Measurements from ENCODE around the gene IL17F. TPM values are rescaled to one million over a fixed set of nuclear protein-coding genes. Genes with fewer than 3 reads are reported as not detected.

The IL17F gene
- polyA plus RNA-seq, 1 donor (not counting 4 experiments of a cell fraction or from before 2014, with no cell fraction given) = not detected

DNA sequence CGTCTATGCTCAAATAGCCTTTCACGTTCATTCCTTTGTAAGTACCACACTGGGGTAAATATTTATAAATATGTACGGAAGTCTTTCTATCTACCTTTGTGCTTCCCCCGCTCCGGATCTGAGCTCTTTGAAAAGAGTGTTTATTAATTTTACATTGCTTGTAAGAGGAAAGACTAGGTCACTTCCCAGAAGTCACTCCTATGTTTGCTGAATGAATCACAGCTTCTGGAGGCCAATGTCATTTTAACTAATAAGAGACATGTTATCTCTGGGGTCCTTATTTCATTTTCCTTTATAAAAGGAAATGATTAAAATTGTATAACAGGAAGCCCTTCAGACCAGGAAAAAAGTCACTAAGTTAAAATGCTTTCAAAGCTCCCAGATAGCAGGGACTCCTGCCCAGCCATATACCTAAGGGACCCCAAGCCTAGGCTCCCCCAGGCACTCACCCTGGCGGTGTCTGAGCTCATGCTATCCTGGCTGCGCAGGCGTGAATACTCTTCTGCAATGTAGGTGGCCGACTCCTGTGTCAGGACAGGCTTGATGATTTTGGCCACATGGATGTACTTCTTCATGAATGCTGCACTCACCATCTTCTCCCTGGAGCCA lies 27.7 kb upstream of the IL17F start:
- no peak overlapping the region for H3K27ac ChIP-seq (ENCODE audit: control insufficient read depth, insufficient read depth, low read length)
- H3K4me2 ChIP-seq (ENCODE audit: control insufficient read depth, extremely low read depth, insufficient read depth, low read depth, low read length) = no peak overlapping the region
- FAIRE-seq (no peak), DNase-seq (ENCODE audit: low read depth, low spot score) (no peak)
- H3K9me1 ChIP-seq (ENCODE audit: control insufficient read depth, extremely low read depth, insufficient read depth, low read length) = no peaks in the 10 kb centered on the region
- H3K9me3 ChIP-seq (ENCODE audit: control insufficient read depth, low read depth, low read length) = no peaks in the 10 kb centered on the region
- dilution Hi-C loops (cut with MboI; ENCODE audit: extremely low pct_ligation_motif_present, low sequenced_read_pairs) = no loop called here
- no peak overlapping the region for H3K9ac ChIP-seq (ENCODE audit: control insufficient read depth, extremely low read depth, insufficient read depth, low read length)
- H3K79me2 ChIP-seq (ENCODE audit: control insufficient read depth, insufficient read depth, low read length) = no peaks in the 10 kb centered on the region
- H3K36me3 ChIP-seq (ENCODE audit: control insufficient read depth in 2 of 2, extremely low read depth in 1 of 2, insufficient read depth in 2 of 2, low read length in 2 of 2) = peaks cover 7 to 32% of the 10 kb centered on the region in 2 experiments
- no peak overlapping the region for H2AFZ ChIP-seq (ENCODE audit: control insufficient read depth, low read length)
- H3K4me1 ChIP-seq (ENCODE audit: control insufficient read depth, extremely low read depth, insufficient read depth, low read length) = no peaks in the 10 kb centered on the region
- H4K20me1 ChIP-seq (ENCODE audit: control insufficient read depth, extremely low read depth, insufficient read depth, low read length) = no peaks in the 10 kb centered on the region
- no peak overlapping the region for H3K4me3 ChIP-seq (ENCODE audit: control insufficient read depth in 2 of 3, extremely low read depth in 1 of 3, insufficient read depth in 2 of 3, low read depth in 1 of 3, low read length in 3 of 3)
- H3K27me3 ChIP-seq (ENCODE audit: control insufficient read depth, extremely low read depth, insufficient read depth, low read length) = no peaks in the 10 kb centered on the region
- no peak for TF ChIP-seq EZH2 (IDR thresholded peaks at IDR 0.05; ENCODE audit: low read length)
- TF ChIP-seq, protein P1, sequence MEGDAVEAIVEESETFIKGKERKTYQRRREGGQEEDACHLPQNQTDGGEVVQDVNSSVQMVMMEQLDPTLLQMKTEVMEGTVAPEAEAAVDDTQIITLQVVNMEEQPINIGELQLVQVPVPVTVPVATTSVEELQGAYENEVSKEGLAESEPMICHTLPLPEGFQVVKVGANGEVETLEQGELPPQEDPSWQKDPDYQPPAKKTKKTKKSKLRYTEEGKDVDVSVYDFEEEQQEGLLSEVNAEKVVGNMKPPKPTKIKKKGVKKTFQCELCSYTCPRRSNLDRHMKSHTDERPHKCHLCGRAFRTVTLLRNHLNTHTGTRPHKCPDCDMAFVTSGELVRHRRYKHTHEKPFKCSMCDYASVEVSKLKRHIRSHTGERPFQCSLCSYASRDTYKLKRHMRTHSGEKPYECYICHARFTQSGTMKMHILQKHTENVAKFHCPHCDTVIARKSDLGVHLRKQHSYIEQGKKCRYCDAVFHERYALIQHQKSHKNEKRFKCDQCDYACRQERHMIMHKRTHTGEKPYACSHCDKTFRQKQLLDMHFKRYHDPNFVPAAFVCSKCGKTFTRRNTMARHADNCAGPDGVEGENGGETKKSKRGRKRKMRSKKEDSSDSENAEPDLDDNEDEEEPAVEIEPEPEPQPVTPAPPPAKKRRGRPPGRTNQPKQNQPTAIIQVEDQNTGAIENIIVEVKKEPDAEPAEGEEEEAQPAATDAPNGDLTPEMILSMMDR (optimal IDR thresholded peaks at IDR 0.05 in 1 of 3, IDR thresholded peaks at IDR 0.05 in 1 of 3, conservative IDR thresholded peaks at IDR 0.05 in 1 of 3; ENCODE audit: extremely low read depth in 1 of 3, insufficient read depth in 2 of 3, low read length in 3 of 3) = no peak

GRCh38 chr6:52263709-52264540 lies 19.6 kb upstream of the IL17F start:
- Histone ChIP-seq H3K79me2 (ENCODE audit: control insufficient read depth, insufficient read depth, low read length) (no peaks in the 10 kb centered on the region), H3K36me3 (ENCODE audit: control insufficient read depth in 2 of 2, extremely low read depth in 1 of 2, insufficient read depth in 2 of 2, low read length in 2 of 2) (peaks cover 9 to 15% of the 10 kb centered on the region in 2 experiments), H3K4me3 (ENCODE audit: control insufficient read depth in 2 of 3, extremely low read depth in 1 of 3, insufficient read depth in 2 of 3, low read depth in 1 of 3, low read length in 3 of 3) (no peak overlapping the region), H3K9me3 (ENCODE audit: control insufficient read depth, low read depth, low read length) (no peaks in the 10 kb centered on the region), H2AFZ (ENCODE audit: control insufficient read depth, low read length) (no peak overlapping the region), H4K20me1 (ENCODE audit: control insufficient read depth, extremely low read depth, insufficient read depth, low read length) (no peaks in the 10 kb centered on the region), H3K4me2 (ENCODE audit: control insufficient read depth, extremely low read depth, insufficient read depth, low read depth, low read length) (no peak overlapping the region), H3K27me3 (ENCODE audit: control insufficient read depth, extremely low read depth, insufficient read depth, low read length) (no peaks in the 10 kb centered on the region), H3K27ac (ENCODE audit: control insufficient read depth, insufficient read depth, low read length) (no peak overlapping the region), H3K9me1 (ENCODE audit: control insufficient read depth, extremely low read depth, insufficient read depth, low read length) (no peaks in the 10 kb centered on the region), H3K9ac (ENCODE audit: control insufficient read depth, extremely low read depth, insufficient read depth, low read length) (no peak overlapping the region), H3K4me1 (ENCODE audit: control insufficient read depth, extremely low read depth, insufficient read depth, low read length) (no peaks in the 10 kb centered on the region)
- DNase-seq (ENCODE audit: low read depth, low spot score) (no peak), FAIRE-seq (peak; percentile 34)
- no peak for TF ChIP-seq EZH2 (IDR thresholded peaks at IDR 0.05; ENCODE audit: low read length)
- TF ChIP-seq, protein P1 (optimal IDR thresholded peaks at IDR 0.05 in 1 of 3, IDR thresholded peaks at IDR 0.05 in 1 of 3, conservative IDR thresholded peaks at IDR 0.05 in 1 of 3; ENCODE audit: extremely low read depth in 1 of 3, insufficient read depth in 2 of 3, low read length in 3 of 3) = peak; percentile 89 to 95 (median 90)
- dilution Hi-C loops (cut with MboI; ENCODE audit: extremely low pct_ligation_motif_present, low sequenced_read_pairs) = no loop called here
